Heart right ventricle (tissue), 16 donors: ENCODE measurements around the gene MTCL3.
A peak's percentile ranks its signal among the peaks of the same experiment; 100 is the strongest.

Source experiments
- ATAC-seq, 8 donors: fragments of 200-7000 bp; cut with Tn5 transposase; one replicate each; pipeline ENCODE4 v1.9.1; 2020; ENCODE audit warnings: mild to moderate bottlenecking in 8 of 8, moderate library complexity in 8 of 8, moderate number of reproducible peaks in 1 of 8
- DNase-seq, 2 donors: peaks; one replicate each; pipeline ENCODE4 v3.0.0-alpha.2; 2020
- H3K27ac ChIP-seq, 10 donors: fragments of 200-600 bp; sonication (generic) in 2 of 10; one replicate each; pipeline versions ENCODE4 v1.5.0 to v1.8.0; 2020 to 2022; ENCODE audit warnings: mild to moderate bottlenecking in 3 of 10
- H3K27me3 ChIP-seq, 7 donors: fragments of 200-600 bp; one replicate each; pipeline ENCODE4 v1.8.0; 2021 to 2022; ENCODE audit warnings: mild to moderate bottlenecking in 2 of 7
- H3K36me3 ChIP-seq, 9 donors: fragments of 200-600 bp; sonication (generic) in 1 of 9; one replicate each; pipeline versions ENCODE4 v1.5.0 to v1.8.0; 2020 to 2022; ENCODE audit warnings: mild to moderate bottlenecking in 2 of 9
- H3K4me1 ChIP-seq, 9 donors: fragments of 200-600 bp; sonication (generic) in 1 of 9; one replicate each; pipeline versions ENCODE4 v1.5.0 to v1.8.0; 2020 to 2022; ENCODE audit warnings: mild to moderate bottlenecking in 4 of 9
- H3K4me3 ChIP-seq, 10 donors: fragments of 200-600 bp; sonication (generic) in 2 of 10; one replicate each; pipeline versions ENCODE4 v1.5.0 to v1.8.0; 2020 to 2022; ENCODE audit warnings: mild to moderate bottlenecking in 7 of 10, moderate library complexity in 2 of 10
- H3K9me3 ChIP-seq, 11 donors: fragments of 200-600 bp in 10 of 11; sonication (generic) in 2 of 11; one replicate each; pipeline versions ENCODE4 v1.5.0 to v1.8.0; 2013 to 2022; ENCODE audit warnings: mild to moderate bottlenecking in 2 of 11, control low read depth in 1 of 11, moderate library complexity in 1 of 11
- CTCF ChIP-seq, 9 donors: fragments of 200-600 bp; sonication (generic) in 2 of 9; IDR thresholded peaks; one replicate each; pipeline versions ENCODE4 v1.5.0 to v1.8.0; 2021 to 2022; ENCODE audit warnings: antibody characterized with exemption in 9 of 9, mild to moderate bottlenecking in 5 of 9, moderate library complexity in 1 of 9
- WGBS, 2 donors: extraction: QIAGEN DNeasy Blood & Tissue Kit; methylation state at CpG; one replicate each; pipeline ENCODE4 v1.1.7; 2013; ENCODE audit warnings: inconsistent platforms in 1 of 2; 5-methylcytosine and 5-hydroxymethylcytosine counted together
- intact Hi-C, 10 donors: fragments of 100-400 bp; cut with DNase I; formaldehyde crosslinking; loops; one replicate each; pipeline versions ENCODE4 v1.11.1 to v1.14.2; 2022
- donor health status: Arrhythmogenic right ventricular cardiomyopathy.
- donor health status: ischemic (EF 13 %, LVEDD 7.1; RV severe dilation, severe dysfunction).
- donor health status: healthy with polysubstance abuse.
- donor health status: DM: no; HTN: yes; CAD: no.
- donor health status: DM: no; HTN: no; CAD: no.
- donor health status: ischemic (EF 25% LVEDD 6.9; RV normal size, moderate dysfunction).
- donor health status: ischemic (EF 25% LVEDD 5.7; RV mildly dilated, moderate dysfunction).
- donor health status: healthy.
- donor health status: DM: yes; HTN: yes; CAD: no.
- donor health status: Ischemic cardiomyopathy.
- donor health status: ischemic (EF 35%, LVEDD 5.7; RV mildly dilated, moderate dysfunction).
- donor health status: nonischemic (EF 11% LVEDD 7.7; RV severe dilation, severe dysfunction).
- donor health status: DM: yes; HTN: yes; CAD: no.
- donor health status: PGD.
- donor health status: ischemic (EF 29% LVEDD 5.4; RV normal size, mild dysfunction).
- donor health status: nonischemic (EF 23%, LVEDD 6.1; RV moderate dilation, normal function).

Gene MTCL3

GRCh38 chr6:127489248-127489647, 29.9 kb downstream of the MTCL3 start:
- no peak for ATAC-seq
- no peak for TF ChIP-seq CTCF (IDR thresholded peaks at IDR 0.05)
- no peaks in the 10 kb centered on the region for H3K27me3 ChIP-seq

GRCh38 chr6:127486934-127487333, 32.2 kb downstream of the MTCL3 start:
- no peak overlapping the region for H3K4me3 ChIP-seq
- ATAC-seq (no peak), DNase-seq (no peak)
- H3K27me3 ChIP-seq = no peaks in the 10 kb centered on the region
- peaks cover 0 to 11% (median 0%) of the 10 kb centered on the region in 9 donors for H3K36me3 ChIP-seq
- intact Hi-C loops = no loop called here
- TF ChIP-seq CTCF (IDR thresholded peaks at IDR 0.05) = no peak
- peaks cover 0 to 14% (median 0%) of the 10 kb centered on the region in 9 donors for H3K4me1 ChIP-seq
- no peak overlapping the region for H3K27ac ChIP-seq
- H3K9me3 ChIP-seq = peaks cover 0 to 7% (median 0%) of the 10 kb centered on the region in 11 donors
- WGBS, 2 donors = 87 to 94% methylated on average over 3 of the region's 3 CpGs

More at GRCh38 chr6:127489248-127489647, 29.9 kb downstream of the MTCL3 start:
- WGBS, 2 donors = 75 to 79% methylated on average over 1 of the region's 1 CpG
- Histone ChIP-seq H3K27ac (no peak overlapping the region), H3K4me1 (peaks cover 0 to 6% (median 0%) of the 10 kb centered on the region in 9 donors), H3K4me3 (no peak overlapping the region), H3K9me3 (peaks cover 0 to 7% (median 0%) of the 10 kb centered on the region in 11 donors), H3K36me3 (peaks cover 0 to 11% (median 0%) of the 10 kb centered on the region in 9 donors)
- intact Hi-C loops = no loop called here
- no peak for DNase-seq

- no peaks in the 10 kb centered on the region for H3K36me3 ChIP-seq
- DNase-seq (no peak), ATAC-seq (no peak)
- TF ChIP-seq CTCF (IDR thresholded peaks at IDR 0.05) = no peak
- no peaks in the 10 kb centered on the region for H3K9me3 ChIP-seq
- no peaks in the 10 kb centered on the region for H3K27me3 ChIP-seq
- peak overlapping the region in 1 of 10 donors; percentile 28 for H3K27ac ChIP-seq
- H3K4me3 ChIP-seq = peak overlapping the region in 2 of 10 donors; percentile 6 to 23
- intact Hi-C loops = no loop called here
- peaks cover 0 to 14% (median 0%) of the 10 kb centered on the region in 9 donors for H3K4me1 ChIP-seq
- WGBS, 2 donors = 43 to 51% methylated on average over 3 of the region's 3 CpGs
These were observed 34.8 kb downstream of the MTCL3 start for GRCh38 chr6:127484212-127484863.

GRCh38 chr6:127483399-127484055, 35.6 kb downstream of the MTCL3 start:
- intact Hi-C loops = no loop called here
- H3K4me3 ChIP-seq = peak overlapping the region in 2 of 10 donors; percentile 6 to 23

More at GRCh38 chr6:127483399-127484055, 35.6 kb downstream of the MTCL3 start:
- TF ChIP-seq CTCF (IDR thresholded peaks at IDR 0.05) = no peak
- H3K27me3 ChIP-seq = no peaks in the 10 kb centered on the region
- H3K4me1 ChIP-seq = peaks cover 0 to 14% (median 0%) of the 10 kb centered on the region in 9 donors
- peak overlapping the region in 1 of 10 donors; percentile 28 for H3K27ac ChIP-seq
- WGBS, 2 donors = 54 to 63% methylated on average over 5 of the region's 5 CpGs
- H3K36me3 ChIP-seq = no peaks in the 10 kb centered on the region
- no peak for ATAC-seq
- no peaks in the 10 kb centered on the region for H3K9me3 ChIP-seq
- no peak for DNase-seq
